ENCODE results near the gene NTN3.

DNA sequence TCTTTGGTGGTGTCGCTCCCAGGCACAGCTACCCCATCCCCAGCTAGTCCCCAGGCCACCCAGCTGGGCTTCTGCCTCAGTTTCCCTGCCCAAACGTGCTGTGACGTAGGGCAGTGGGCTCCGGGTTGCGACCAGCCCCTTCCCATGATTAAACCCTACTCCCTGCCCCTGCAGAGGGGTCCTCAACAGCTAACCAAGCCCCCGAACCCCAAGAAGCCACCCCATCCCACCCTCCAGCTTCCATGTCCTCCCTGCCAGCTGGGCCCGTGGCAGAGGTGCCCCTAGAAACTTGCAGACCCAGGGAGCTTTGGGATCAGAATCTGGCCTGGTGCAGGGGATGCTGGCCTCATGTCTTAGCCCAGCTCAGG is 879 bp upstream of the NTN3 start:
- TF ChIP-seq, protein P1, sequence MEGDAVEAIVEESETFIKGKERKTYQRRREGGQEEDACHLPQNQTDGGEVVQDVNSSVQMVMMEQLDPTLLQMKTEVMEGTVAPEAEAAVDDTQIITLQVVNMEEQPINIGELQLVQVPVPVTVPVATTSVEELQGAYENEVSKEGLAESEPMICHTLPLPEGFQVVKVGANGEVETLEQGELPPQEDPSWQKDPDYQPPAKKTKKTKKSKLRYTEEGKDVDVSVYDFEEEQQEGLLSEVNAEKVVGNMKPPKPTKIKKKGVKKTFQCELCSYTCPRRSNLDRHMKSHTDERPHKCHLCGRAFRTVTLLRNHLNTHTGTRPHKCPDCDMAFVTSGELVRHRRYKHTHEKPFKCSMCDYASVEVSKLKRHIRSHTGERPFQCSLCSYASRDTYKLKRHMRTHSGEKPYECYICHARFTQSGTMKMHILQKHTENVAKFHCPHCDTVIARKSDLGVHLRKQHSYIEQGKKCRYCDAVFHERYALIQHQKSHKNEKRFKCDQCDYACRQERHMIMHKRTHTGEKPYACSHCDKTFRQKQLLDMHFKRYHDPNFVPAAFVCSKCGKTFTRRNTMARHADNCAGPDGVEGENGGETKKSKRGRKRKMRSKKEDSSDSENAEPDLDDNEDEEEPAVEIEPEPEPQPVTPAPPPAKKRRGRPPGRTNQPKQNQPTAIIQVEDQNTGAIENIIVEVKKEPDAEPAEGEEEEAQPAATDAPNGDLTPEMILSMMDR (IDR thresholded peaks at IDR 0.05; ENCODE audit: low read length) = no peak
- TF ChIP-seq EZH2phosphoT487 (IDR thresholded peaks at IDR 0.05; ENCODE audit: low read length) = no peak
- TF ChIP-seq EZH2 (optimal IDR thresholded peaks at IDR 0.05; ENCODE audit: low read depth, low read length) = no peak

Data from MM.1S (cell line).